Keratinocyte (primary cell): Measurements from ENCODE around the gene TRAF7.
"Not testable (repeated sequence)": the region's sequence is repeated elsewhere in the genome, so short reads cannot be mapped to it uniquely, and the experiment has no call there.

ENCODE experiments used
- CTCF ChIP-seq, 3 experiments: IDR thresholded peaks in 1 of 3; conservative IDR thresholded peaks in 1 of 3; optimal IDR thresholded peaks in 1 of 3; 2 replicates in 2 of 3; 3 replicates in 1 of 3; pipeline versions ENCODE3 to v1.5.1; 2011; ENCODE audit warnings: low read length in 3 of 3, mild to moderate bottlenecking in 3 of 3, moderate library complexity in 2 of 3, control low read depth in 1 of 3, inconsistent platforms in 1 of 3; ENCODE audit not compliant: insufficient read depth in 2 of 3; ENCODE audit errors: extremely low read depth in 1 of 3
- EZH2 ChIP-seq: IDR thresholded peaks from one replicate; pipeline ENCODE4 v1.6.1; 2012; ENCODE audit warnings: inconsistent platforms, mild to moderate bottlenecking, low read length, moderate library complexity

DNA sequence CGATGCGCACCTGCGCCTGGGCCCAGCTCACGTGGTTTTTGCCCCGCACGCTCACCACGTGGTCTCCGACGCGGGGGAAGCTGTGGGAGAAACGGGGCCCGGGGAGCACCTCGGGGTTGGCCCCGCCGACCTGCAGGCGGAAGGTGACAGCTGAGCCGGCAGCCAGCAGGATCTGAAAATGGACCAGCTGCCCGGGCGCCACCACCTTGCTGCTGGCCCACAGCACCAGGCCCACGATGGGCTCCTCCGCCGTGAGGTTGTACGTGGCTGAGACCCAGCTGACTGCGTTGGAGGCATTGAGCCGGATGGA, 46.4 kb upstream of the TRAF7 start:
- not testable (repeated sequence) for TF ChIP-seq CTCF (optimal IDR thresholded peaks at IDR 0.05 in 1 of 3, IDR thresholded peaks at IDR 0.05 in 1 of 3, conservative IDR thresholded peaks at IDR 0.05 in 1 of 3; ENCODE audit: extremely low read depth in 1 of 3, insufficient read depth in 2 of 3, low read length in 3 of 3); EZH2
